Keratinocyte (primary cell): ENCODE results near the gene CMIP.

Experiments used
- CTCF ChIP-seq, 3 experiments: IDR thresholded peaks in 1 of 3; conservative IDR thresholded peaks in 1 of 3; optimal IDR thresholded peaks in 1 of 3; 2 replicates in 2 of 3; 3 replicates in 1 of 3; pipeline versions ENCODE3 to v1.5.1; 2011; ENCODE audit warnings: low read length in 3 of 3, mild to moderate bottlenecking in 3 of 3, moderate library complexity in 2 of 3, control low read depth in 1 of 3, inconsistent platforms in 1 of 3; ENCODE audit not compliant: insufficient read depth in 2 of 3; ENCODE audit errors: extremely low read depth in 1 of 3
- EZH2 ChIP-seq: IDR thresholded peaks from one replicate; pipeline ENCODE4 v1.6.1; 2012; ENCODE audit warnings: inconsistent platforms, mild to moderate bottlenecking, low read length, moderate library complexity

GRCh38 chr16:81614171-81614570, 169.6 kb downstream of the CMIP start:
- TF ChIP-seq EZH2 (no peak), CTCF (optimal IDR thresholded peaks at IDR 0.05 in 1 of 3, IDR thresholded peaks at IDR 0.05 in 1 of 3, conservative IDR thresholded peaks at IDR 0.05 in 1 of 3; ENCODE audit: extremely low read depth in 1 of 3, insufficient read depth in 2 of 3, low read length in 3 of 3) (no peak)
